BLaER1 treated with 17β-estradiol and CSF1 and Interleukin-3, amounts not matched to agents 10 nM and 100 nM (cell line): ENCODE data around the gene CEP295NL.

ENCODE experiments used
- H3K27ac ChIP-seq, 11 experiments: shearing (Covaris generic); formaldehyde crosslinking; 2 replicates each; pipeline ENCODE4 v1.8.1; 2022
- H3K27me3 ChIP-seq, 11 experiments: shearing (Covaris generic); formaldehyde crosslinking; 2 replicates each; pipeline ENCODE4 v1.8.1; 2022
- H3K36me3 ChIP-seq, 11 experiments: shearing (Covaris generic); formaldehyde crosslinking; 2 replicates each; pipeline ENCODE4 v1.8.1; 2022
- H3K4me1 ChIP-seq, 10 experiments: shearing (Covaris generic); formaldehyde crosslinking; 2 replicates each; pipeline ENCODE4 v1.8.1; 2022
- H3K4me2 ChIP-seq, 11 experiments: shearing (Covaris generic); formaldehyde crosslinking; 2 replicates each; pipeline ENCODE4 v1.8.1; 2022
- H3K4me3 ChIP-seq, 10 experiments: shearing (Covaris generic); formaldehyde crosslinking; 2 replicates each; pipeline ENCODE4 v1.8.1; 2022
- H3K9ac ChIP-seq, 11 experiments: shearing (Covaris generic); formaldehyde crosslinking; 2 replicates each; pipeline ENCODE4 v1.8.1; 2022
- H3K9me3 ChIP-seq, 11 experiments: shearing (Covaris generic); formaldehyde crosslinking; replicated peaks in 1 of 11; 2 replicates each; pipeline ENCODE4 v1.8.1; 2022
- H4K20me1 ChIP-seq, 11 experiments: shearing (Covaris generic); formaldehyde crosslinking; 2 replicates each; pipeline ENCODE4 v1.8.1; 2022
- Cebpa-rat ChIP-seq, 11 experiments: shearing (Covaris generic); IDR thresholded peaks; 2 replicates each; pipeline ENCODE4 v1.8.1; 2022

The CEP295NL gene

GRCh38 chr17:78933959-78934568 is 31.1 kb upstream of the CEP295NL start:
- Histone ChIP-seq H3K27me3 (no peaks in the 10 kb centered on the region), H3K4me1 (peaks cover 28 to 46% (median 37%) of the 10 kb centered on the region in 10 experiments), H3K4me3 (peak overlapping the region in 9 of 10 experiments; percentile 14 to 59 (median 33); a peak in 16 of 20 replicates), H3K27ac (peak overlapping the region in 10 of 11 experiments; percentile 63 to 86 (median 81); a peak in 20 of 22 replicates), H3K4me2 (peak overlapping the region; percentile 81 to 99 (median 92)), H3K9ac (peak overlapping the region in 10 of 11 experiments; percentile 57 to 75 (median 69); a peak in 20 of 22 replicates), H3K36me3 (no peaks in the 10 kb centered on the region), H4K20me1 (no peaks in the 10 kb centered on the region), H3K9me3 (no peaks in the 10 kb centered on the region)
- no peak for TF ChIP-seq Cebpa-rat (IDR thresholded peaks at IDR 0.05)

- Histone ChIP-seq H3K4me2 (peak overlapping the region; percentile 81 to 99 (median 92)), H3K4me1 (peaks cover 28 to 46% (median 37%) of the 10 kb centered on the region in 10 experiments), H3K27ac (peak overlapping the region; percentile 22 to 86 (median 81); a peak in 21 of 22 replicates), H3K9ac (peak overlapping the region in 10 of 11 experiments; percentile 57 to 75 (median 69); a peak in 19 of 22 replicates), H4K20me1 (no peaks in the 10 kb centered on the region), H3K36me3 (no peaks in the 10 kb centered on the region), H3K4me3 (peak overlapping the region in 9 of 10 experiments; percentile 14 to 59 (median 33); a peak in 14 of 20 replicates), H3K27me3 (no peaks in the 10 kb centered on the region), H3K9me3 (no peaks in the 10 kb centered on the region)
- 0 out of 22 replicates have a peak, but pooled peaks of 1 of the 11 experiments have one; percentile 48 for TF ChIP-seq Cebpa-rat (IDR thresholded peaks at IDR 0.05)
These were observed 30.3 kb upstream of the CEP295NL start for GRCh38 chr17:78933025-78933958.

- Histone ChIP-seq H4K20me1 (no peaks in the 10 kb centered on the region), H3K27me3 (no peaks in the 10 kb centered on the region), H3K27ac (peak overlapping the region in 1 of 11 experiments; percentile 28; a peak in 1 of 22 replicates), H3K4me2 (peak overlapping the region in 3 of 11 experiments; percentile 0 to 24 (median 23); a peak in 4 of 22 replicates), H3K4me3 (no peak overlapping the region), H3K36me3 (no peaks in the 10 kb centered on the region), H3K9me3 (no peaks in the 10 kb centered on the region), H3K4me1 (peaks cover 35 to 47% (median 40%) of the 10 kb centered on the region in 10 experiments), H3K9ac (no peak overlapping the region)
- no peak for TF ChIP-seq Cebpa-rat (IDR thresholded peaks at IDR 0.05)
These were observed 27.1 kb upstream of the CEP295NL start for GRCh38 chr17:78929908-78930775.

- Histone ChIP-seq H3K27ac (peak overlapping the region; percentile 58 to 93 (median 86); a peak in 21 of 22 replicates), H4K20me1 (peaks cover 3 to 33% (median 32%) of the 10 kb centered on the region in 11 experiments; a peak in 16 of 22 replicates), H3K9me3 (no peaks in the 10 kb centered on the region), H3K4me2 (peak overlapping the region; percentile 76 to 94 (median 90)), H3K9ac (peak overlapping the region; percentile 75 to 85 (median 84)), H3K4me3 (peak overlapping the region; percentile 50 to 91 (median 64)), H3K36me3 (peaks cover 0 to 18% (median 11%) of the 10 kb centered on the region in 11 experiments; a peak in 12 of 22 replicates), H3K27me3 (no peaks in the 10 kb centered on the region), H3K4me1 (peaks cover 29 to 51% (median 41%) of the 10 kb centered on the region in 10 experiments)
- TF ChIP-seq Cebpa-rat (IDR thresholded peaks at IDR 0.05): no peak
These were observed 22.9 kb upstream of the CEP295NL start for GRCh38 chr17:78925662-78926555.

- peaks cover 3 to 40% (median 39%) of the 10 kb centered on the region in 11 experiments; a peak in 17 of 22 replicates for H4K20me1 ChIP-seq
- peak within 1 kb of the TSS; percentile 68 to 91 (median 76) for H3K4me3 ChIP-seq
- peaks cover 36 to 54% (median 48%) of the 10 kb centered on the region in 10 experiments for H3K4me1 ChIP-seq
- no peaks in the 10 kb centered on the region for H3K9me3 ChIP-seq
- peaks cover 0 to 25% (median 14%) of the 10 kb centered on the region in 11 experiments; a peak in 12 of 22 replicates for H3K36me3 ChIP-seq
- no peaks in the 10 kb centered on the region for H3K27me3 ChIP-seq
- H3K9ac ChIP-seq: peak within 1 kb of the TSS; percentile 80 to 90 (median 84)
- peak within 1 kb of the TSS; percentile 92 to 100 (median 99) for H3K4me2 ChIP-seq
- peak within 1 kb of the TSS; percentile 58 to 99 (median 86); a peak in 21 of 22 replicates for H3K27ac ChIP-seq
- no peak for TF ChIP-seq Cebpa-rat (IDR thresholded peaks at IDR 0.05)
These were observed 22.2 kb upstream of the CEP295NL start, which contains the start of gene TIMP2 for GRCh38 chr17:78925234-78925633. Gene TIMP2 (minus strand): TSS chr17:78925387. CDS start chr17:78925088, 299 bp downstream.

- H3K9me3 ChIP-seq: no peaks in the 10 kb centered on the region
- TF ChIP-seq Cebpa-rat (IDR thresholded peaks at IDR 0.05): no peak
- peak overlapping the region; percentile 68 to 91 (median 76) for H3K4me3 ChIP-seq
- peak overlapping the region; percentile 92 to 100 (median 99) for H3K4me2 ChIP-seq
- peak overlapping the region; percentile 80 to 90 (median 84) for H3K9ac ChIP-seq
- peaks cover 42 to 55% (median 54%) of the 10 kb centered on the region in 10 experiments for H3K4me1 ChIP-seq
- H3K36me3 ChIP-seq: peaks cover 0 to 30% (median 15%) of the 10 kb centered on the region in 11 experiments; a peak in 12 of 22 replicates
- no peaks in the 10 kb centered on the region for H3K27me3 ChIP-seq
- H4K20me1 ChIP-seq: peaks cover 3 to 46% (median 43%) of the 10 kb centered on the region in 11 experiments; a peak in 17 of 22 replicates
- peak overlapping the region; percentile 48 to 99 (median 74); a peak in 21 of 22 replicates for H3K27ac ChIP-seq
These were observed 21.6 kb upstream of the CEP295NL start for GRCh38 chr17:78924481-78925151.
